ENCODE data around the gene PLA2G4F.
"Not testable (repeated sequence)": the region's sequence is repeated elsewhere in the genome, so short reads cannot be mapped to it uniquely, and the experiment has no call there.

The PLA2G4F gene

DNA sequence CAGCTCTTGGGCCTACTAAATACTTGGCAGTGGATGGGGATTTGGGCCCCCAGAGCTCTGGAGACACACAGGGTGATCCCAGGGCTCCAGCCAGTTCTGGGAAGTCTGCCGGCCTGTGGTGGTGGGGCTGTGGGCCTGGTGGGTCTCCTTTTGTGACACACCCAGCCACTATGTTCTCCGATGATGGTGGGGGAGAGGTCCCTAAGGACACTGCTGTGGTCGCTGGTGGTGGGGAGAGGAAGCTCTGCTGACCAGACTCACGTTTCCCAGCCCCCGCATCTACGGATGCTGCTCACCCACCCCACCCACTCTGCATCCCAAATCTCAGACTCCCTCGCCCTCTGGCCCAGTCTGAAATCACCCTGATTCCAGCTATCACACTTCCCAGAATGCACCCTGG, 62.5 kb downstream of the PLA2G4F start:
- no peak for DNase-seq

GRCh38 chr15:42092398-42093318, 63.8 kb downstream of the PLA2G4F start:
- no peak for DNase-seq

- not testable (repeated sequence) for DNase-seq
These were observed 64.6 kb downstream of the PLA2G4F start for GRCh38 chr15:42091753-42092397.

GRCh38 chr15:42090781-42091180, 65.7 kb downstream of the PLA2G4F start:
- no peak for DNase-seq

DNA sequence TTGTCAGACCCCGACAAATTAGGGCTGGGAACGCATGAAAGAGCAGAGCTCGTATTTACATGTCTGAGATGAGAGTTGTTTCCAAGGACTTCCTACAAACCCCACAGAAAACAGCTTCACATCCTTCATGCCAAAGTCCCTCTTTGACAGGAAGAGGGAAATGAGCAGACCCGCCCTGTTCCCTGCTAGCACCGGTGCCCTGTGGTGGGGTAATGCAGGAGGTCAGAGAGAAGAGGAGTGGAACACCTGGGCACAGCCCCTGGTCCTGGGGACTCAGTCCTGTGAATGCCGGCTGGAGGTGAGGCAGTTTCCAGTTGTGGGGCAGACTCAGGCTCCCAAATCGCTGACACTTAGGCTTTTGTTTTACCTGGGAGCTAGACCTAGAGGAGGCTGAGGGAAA, 66.1 kb downstream of the PLA2G4F start:
- DNase-seq, result no peak

DNA sequence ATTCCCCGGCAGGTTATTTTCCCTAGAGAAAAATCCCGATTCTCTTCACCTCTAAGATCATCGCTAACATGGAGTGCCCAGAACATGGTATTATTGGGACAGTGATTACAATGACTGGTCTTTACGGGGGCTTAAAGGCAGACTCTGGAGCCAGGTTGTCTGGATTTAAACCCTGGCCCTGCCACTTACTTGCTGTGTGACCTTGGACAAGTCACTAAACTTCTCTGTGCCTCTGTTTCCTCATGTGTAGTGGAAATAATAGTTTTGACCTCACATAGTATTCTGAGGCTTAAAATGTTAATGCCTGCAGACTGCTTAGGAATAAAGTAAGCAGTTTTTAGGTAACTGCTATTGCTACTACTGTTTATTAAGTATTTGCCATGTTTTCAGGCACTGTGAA, 66.5 kb downstream of the PLA2G4F start:
- DNase-seq, result no peak
